DND-41 (cell line): ENCODE results near the gene TRIM47.
A peak's percentile ranks its signal among the peaks of the same experiment; 100 is the strongest.

Experiments used
- ATAC-seq: fragments of 200-7000 bp; cut with Tn5 transposase; 3 replicates; pipeline ENCODE4 v1.9.1; 2021; ENCODE audit warnings: low read depth; ENCODE audit not compliant: insufficient read depth
- DNase-seq: peaks from one replicate; pipeline ENCODE4 v3.0.0-alpha.2; 2020
- H2AFZ ChIP-seq: 2 replicates; pipeline ENCODE4 v1.6.0; 2012; ENCODE audit warnings: low read depth, low read length
- H3K27ac ChIP-seq: 2 replicates; pipeline ENCODE4 v1.5.1; 2012; ENCODE audit warnings: low read length, inconsistent platforms
- H3K27me3 ChIP-seq: fragments of 200-600 bp; sonication (generic); 2 replicates; pipeline ENCODE4 v1.6.0; 2012; ENCODE audit warnings: low read length, mild to moderate bottlenecking, inconsistent platforms; ENCODE audit not compliant: insufficient read depth, poor library complexity
- H3K36me3 ChIP-seq: 2 replicates; pipeline ENCODE4 v1.5.1; 2012; ENCODE audit warnings: low read length, inconsistent platforms; ENCODE audit not compliant: insufficient read depth
- H3K4me1 ChIP-seq: 2 replicates; pipeline ENCODE4 v1.5.1; 2012; ENCODE audit warnings: mild to moderate bottlenecking, low read length; ENCODE audit not compliant: insufficient read depth
- H3K4me2 ChIP-seq: 2 replicates; pipeline ENCODE4 v1.6.0; 2012; ENCODE audit warnings: mild to moderate bottlenecking, moderate library complexity, low read length, inconsistent platforms; ENCODE audit not compliant: insufficient read depth
- H3K4me3 ChIP-seq, 2 experiments: fragments of 200-600 bp in 1 of 2; shearing (Covaris generic) in 1 of 2; 2 replicates each; pipeline ENCODE4 v1.5.1; 2012 to 2016; ENCODE audit warnings: inconsistent platforms in 2 of 2, low read length in 2 of 2, mild to moderate bottlenecking in 2 of 2, low read depth in 1 of 2, moderate library complexity in 1 of 2
- H3K79me2 ChIP-seq: 2 replicates; pipeline ENCODE4 v1.6.0; 2012; ENCODE audit warnings: low read length, inconsistent platforms; ENCODE audit not compliant: insufficient read depth
- H3K9ac ChIP-seq: 2 replicates; pipeline ENCODE4 v1.6.0; 2012; ENCODE audit warnings: low read depth, mild to moderate bottlenecking, inconsistent platforms, low read length, moderate library complexity
- H3K9me3 ChIP-seq: 2 replicates; pipeline ENCODE4 v1.5.1; 2012; ENCODE audit warnings: low read length, moderate library complexity, mild to moderate bottlenecking, inconsistent platforms; ENCODE audit not compliant: insufficient read depth, severe bottlenecking
- H4K20me1 ChIP-seq: 2 replicates; pipeline ENCODE4 v1.6.0; 2012; ENCODE audit warnings: low read length; ENCODE audit not compliant: insufficient read depth
- EZH2 ChIP-seq: IDR thresholded peaks from 3 replicates; pipeline ENCODE4 v1.6.1; 2012; ENCODE audit warnings: borderline replicate concordance, low read depth, mild to moderate bottlenecking, moderate library complexity, low read length, inconsistent platforms; ENCODE audit not compliant: severe bottlenecking
- TF ChIP-seq, protein P1 (sequence below): IDR thresholded peaks from 2 replicates; pipeline ENCODE4 v1.5.1; 2012; ENCODE audit warnings: borderline replicate concordance, low read length, moderate library complexity, mild to moderate bottlenecking; ENCODE audit not compliant: poor library complexity, severe bottlenecking; ENCODE audit errors: extremely low read depth

The TRIM47 gene

GRCh38 chr17:75846692-75847613, 31.4 kb downstream of the TRIM47 start:
- no peak overlapping the region for H3K4me2 ChIP-seq

DNA sequence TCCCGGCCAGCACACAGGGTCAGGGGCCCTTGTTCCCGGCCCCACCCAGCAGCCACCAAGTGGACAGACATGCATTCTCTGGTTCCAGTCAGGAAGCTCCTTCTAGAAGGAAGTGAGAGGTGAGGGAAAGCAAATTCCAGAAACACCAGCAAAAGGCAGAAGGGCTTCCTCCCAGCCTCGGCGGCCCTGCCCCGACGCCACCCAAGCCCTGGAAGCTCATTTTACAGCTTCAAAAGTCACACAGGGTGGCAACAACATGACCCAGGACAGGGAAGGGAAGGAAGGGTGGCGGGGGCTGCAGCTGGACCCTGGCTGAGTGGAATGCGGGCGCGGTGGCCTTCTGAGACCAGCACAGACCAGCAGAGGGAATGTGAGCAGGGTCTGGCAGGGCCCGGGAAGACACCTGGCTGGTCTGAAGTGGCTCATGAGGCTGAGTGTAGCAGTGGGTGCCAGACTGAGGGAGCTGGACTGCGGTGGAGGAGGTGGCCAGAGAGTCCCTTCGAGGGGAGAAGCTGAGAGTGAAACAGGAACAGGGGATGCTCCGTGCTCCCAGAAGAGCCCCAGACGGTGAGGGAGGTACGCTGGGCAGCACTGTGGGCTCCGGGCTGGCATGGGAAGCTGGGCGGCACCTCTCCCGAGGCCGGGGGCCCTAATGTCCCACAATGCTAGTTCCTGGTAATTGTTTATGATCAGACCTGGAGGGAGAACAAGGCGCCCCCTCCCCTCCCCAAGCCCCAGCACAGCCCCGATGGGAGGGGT, 32.3 kb downstream of the TRIM47 start:
- H3K27ac ChIP-seq = no peak overlapping the region
- no peaks in the 10 kb centered on the region; the same call in 1 of the 2 replicates for H4K20me1 ChIP-seq
- no peak overlapping the region for H3K4me3 ChIP-seq
- ATAC-seq (no peak), DNase-seq (no peak)
- H3K4me2 ChIP-seq = no peak overlapping the region
- H3K27me3 ChIP-seq = no peaks in the 10 kb centered on the region
- TF ChIP-seq, protein P1, sequence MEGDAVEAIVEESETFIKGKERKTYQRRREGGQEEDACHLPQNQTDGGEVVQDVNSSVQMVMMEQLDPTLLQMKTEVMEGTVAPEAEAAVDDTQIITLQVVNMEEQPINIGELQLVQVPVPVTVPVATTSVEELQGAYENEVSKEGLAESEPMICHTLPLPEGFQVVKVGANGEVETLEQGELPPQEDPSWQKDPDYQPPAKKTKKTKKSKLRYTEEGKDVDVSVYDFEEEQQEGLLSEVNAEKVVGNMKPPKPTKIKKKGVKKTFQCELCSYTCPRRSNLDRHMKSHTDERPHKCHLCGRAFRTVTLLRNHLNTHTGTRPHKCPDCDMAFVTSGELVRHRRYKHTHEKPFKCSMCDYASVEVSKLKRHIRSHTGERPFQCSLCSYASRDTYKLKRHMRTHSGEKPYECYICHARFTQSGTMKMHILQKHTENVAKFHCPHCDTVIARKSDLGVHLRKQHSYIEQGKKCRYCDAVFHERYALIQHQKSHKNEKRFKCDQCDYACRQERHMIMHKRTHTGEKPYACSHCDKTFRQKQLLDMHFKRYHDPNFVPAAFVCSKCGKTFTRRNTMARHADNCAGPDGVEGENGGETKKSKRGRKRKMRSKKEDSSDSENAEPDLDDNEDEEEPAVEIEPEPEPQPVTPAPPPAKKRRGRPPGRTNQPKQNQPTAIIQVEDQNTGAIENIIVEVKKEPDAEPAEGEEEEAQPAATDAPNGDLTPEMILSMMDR = no peak
- no peak for TF ChIP-seq EZH2
- H2AFZ ChIP-seq = no peak overlapping the region
- peaks cover 29% of the 10 kb centered on the region for H3K4me1 ChIP-seq
- H3K79me2 ChIP-seq = peaks cover 18% of the 10 kb centered on the region
- no peaks in the 10 kb centered on the region for H3K9me3 ChIP-seq
- H3K9ac ChIP-seq = no peak overlapping the region
- H3K36me3 ChIP-seq = peaks cover 48% of the 10 kb centered on the region

More at GRCh38 chr17:75846692-75847613, 31.4 kb downstream of the TRIM47 start:
- H3K27me3 ChIP-seq = no peaks in the 10 kb centered on the region
- no peaks in the 10 kb centered on the region; the same call in 1 of the 2 replicates for H4K20me1 ChIP-seq
- no peak overlapping the region for H3K27ac ChIP-seq
- H3K4me1 ChIP-seq = peaks cover 29% of the 10 kb centered on the region
- no peak overlapping the region for H3K4me3 ChIP-seq
- H3K79me2 ChIP-seq = peaks cover 18% of the 10 kb centered on the region
- DNase-seq (no peak), ATAC-seq (no peak)
- no peaks in the 10 kb centered on the region for H3K9me3 ChIP-seq
- no peak overlapping the region for H3K9ac ChIP-seq
- no peak overlapping the region for H2AFZ ChIP-seq
- TF ChIP-seq, protein P1 = no peak
- no peak for TF ChIP-seq EZH2
- H3K36me3 ChIP-seq = peaks cover 54% of the 10 kb centered on the region

DNA sequence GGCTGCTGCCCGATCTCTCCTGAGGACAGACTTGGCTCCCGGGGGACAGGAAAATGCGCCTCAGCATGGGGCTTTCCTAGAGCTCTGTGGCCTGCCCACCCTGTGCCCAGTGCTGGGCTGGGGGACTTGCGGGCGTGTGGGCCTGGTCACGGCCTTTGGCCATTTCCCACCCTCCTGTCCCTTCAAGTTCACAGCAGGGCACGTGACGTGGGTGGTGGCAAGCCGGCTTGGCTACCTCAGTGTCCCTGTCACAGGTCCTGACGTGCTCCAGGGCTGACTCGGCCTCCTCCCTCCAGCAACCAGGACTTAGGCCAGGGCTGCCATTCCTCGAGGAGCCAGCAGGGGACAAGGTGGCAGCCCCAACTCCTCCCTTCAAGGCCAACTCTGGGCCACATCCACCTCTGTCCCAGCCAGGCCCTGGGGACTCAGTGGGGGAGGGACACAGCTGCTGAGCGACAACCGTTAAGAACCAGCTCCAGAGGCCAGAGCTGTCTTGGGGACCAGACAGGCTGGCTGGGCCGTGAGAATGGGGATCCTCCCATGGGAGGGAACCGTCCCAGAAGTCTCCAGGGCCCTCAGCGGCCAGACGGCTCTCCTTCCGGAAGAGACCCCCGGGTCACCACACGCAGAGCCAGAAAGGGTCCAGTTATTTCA, 33.2 kb downstream of the TRIM47 start:
- Histone ChIP-seq H2AFZ (no peak overlapping the region), H3K4me2 (no peak overlapping the region), H3K9ac (no peak overlapping the region), H3K27me3 (no peaks in the 10 kb centered on the region), H3K9me3 (no peaks in the 10 kb centered on the region), H3K36me3 (peaks cover 47% of the 10 kb centered on the region), H3K79me2 (peaks cover 18% of the 10 kb centered on the region), H3K4me1 (peaks cover 29% of the 10 kb centered on the region), H3K4me3 (no peak overlapping the region), H4K20me1 (no peaks in the 10 kb centered on the region), H3K27ac (peak overlapping the region; percentile 13; the same call in 1 of the 2 replicates)
- DNase-seq (peak; percentile 69), ATAC-seq (peak; percentile 55)
- no peak for TF ChIP-seq EZH2
- TF ChIP-seq, protein P1 = peak; percentile 76
